HG03521 (cell line): ENCODE data around the gene CMTM3.
"Not testable (repeated sequence)": the region's sequence is repeated elsewhere in the genome, so short reads cannot be mapped to it uniquely, and the experiment has no call there.

Experiments used
- ATAC-seq: cut with Tn5 transposase; IDR thresholded peaks from one replicate; pipeline ENCODE4 v1.9.1; 2021; ENCODE audit warnings: mild to moderate bottlenecking, moderate library complexity; ENCODE audit not compliant: unreplicated experiment

Gene CMTM3

DNA sequence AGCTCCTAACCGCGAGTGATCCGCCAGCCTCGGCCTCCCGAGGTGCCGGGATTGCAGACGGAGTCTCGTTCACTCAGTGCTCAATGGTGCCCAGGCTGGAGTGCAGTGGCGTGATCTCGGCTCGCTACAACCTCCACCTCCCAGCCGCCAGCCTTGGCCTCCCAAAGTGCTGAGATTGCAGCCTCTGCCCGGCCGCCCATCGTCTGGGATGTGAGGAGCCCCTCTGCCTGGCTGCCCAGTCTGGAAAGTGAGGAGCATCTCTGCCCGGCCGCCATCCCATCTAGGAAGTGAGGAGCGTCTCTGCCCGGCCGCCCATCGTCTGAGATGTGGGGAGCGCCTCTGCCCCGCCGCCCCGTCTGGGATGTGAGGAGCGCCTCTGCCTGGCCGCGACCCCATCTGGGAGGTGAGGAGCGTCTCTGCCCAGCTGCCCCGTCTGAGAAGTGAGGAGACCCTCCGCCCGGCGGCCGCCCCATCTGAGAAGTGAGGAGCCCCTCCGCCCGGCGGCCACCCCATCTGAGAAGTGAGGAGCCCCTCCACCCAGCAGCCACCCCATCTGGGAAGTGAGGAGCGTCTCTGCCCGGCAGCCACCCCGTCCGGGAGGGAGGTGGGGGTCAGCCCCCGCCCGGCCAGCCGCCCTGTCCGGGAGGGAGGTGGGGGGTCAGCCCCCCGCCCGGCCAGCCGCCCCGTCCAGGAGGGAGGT is 26.2 kb downstream of the CMTM3 start:
- not testable (repeated sequence) for ATAC-seq

DNA sequence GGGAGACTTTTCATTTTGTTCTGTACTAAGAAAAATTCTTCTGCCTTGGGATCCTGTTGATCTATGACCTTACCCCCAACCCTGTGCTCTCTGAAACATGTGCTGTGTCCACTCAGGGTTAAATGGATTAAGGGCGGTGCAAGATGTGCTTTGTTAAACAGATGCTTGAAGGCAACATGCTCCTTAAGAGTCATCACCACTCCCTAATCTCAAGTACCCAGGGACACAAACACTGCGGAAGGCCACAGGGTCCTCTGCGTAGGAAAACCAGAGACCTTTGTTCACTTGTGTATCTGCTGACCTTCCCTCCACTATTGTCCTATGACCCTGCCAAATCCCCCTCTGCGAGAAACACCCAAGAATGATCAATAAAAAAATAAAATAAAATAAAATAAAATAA is 27.1 kb downstream of the CMTM3 start:
- ATAC-seq = not testable (repeated sequence)

DNA sequence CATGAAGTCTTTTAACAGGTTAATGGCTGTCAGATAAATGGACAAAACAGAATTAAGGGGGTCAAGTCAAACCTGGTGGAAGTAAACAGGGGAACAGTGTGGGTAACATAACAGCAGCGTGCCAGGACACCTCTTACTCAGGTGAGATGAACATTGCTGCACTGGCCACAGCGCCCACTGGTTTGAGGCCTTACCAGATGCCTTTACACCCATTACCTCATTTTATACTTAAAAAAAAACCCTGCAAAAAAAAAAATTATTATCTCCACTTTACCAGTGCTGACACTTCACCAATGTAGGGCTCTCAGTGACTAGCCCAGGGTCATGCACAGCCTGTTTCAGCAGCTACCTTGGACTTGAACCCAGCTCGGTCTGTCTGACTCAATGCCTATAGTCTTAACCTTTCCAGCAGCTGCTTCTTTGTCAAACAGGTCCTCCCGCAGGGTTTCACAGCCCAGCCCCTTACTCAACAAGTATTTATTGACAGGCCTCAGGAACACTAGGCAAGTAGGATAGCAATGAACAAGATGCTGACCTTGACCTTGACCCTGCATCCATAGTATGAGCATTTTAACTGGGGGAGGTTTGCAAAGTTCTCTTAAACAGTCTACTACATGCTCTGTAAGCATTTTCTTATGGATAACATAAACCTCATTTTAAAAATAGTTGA is 30.2 kb downstream of the CMTM3 start:
- no peak for ATAC-seq

DNA sequence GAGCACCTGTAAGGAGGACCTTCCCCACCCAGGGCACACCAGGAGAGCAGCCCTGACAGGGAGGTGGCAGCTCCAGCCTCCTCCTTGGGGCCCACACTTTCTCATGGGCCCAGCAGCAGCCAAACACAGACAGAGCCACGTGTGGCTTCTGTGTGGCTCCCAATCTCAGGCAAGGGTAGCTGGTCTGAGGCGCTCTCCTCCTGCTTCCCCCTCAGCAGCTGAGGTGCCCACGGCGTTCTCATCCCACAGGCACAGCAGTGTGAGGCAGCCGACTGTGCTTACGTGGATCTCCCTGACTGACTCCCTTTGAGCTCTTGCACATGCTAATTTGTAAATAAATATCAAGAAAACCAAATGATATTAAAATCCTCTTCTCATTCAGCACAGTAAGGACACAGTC is 30.9 kb downstream of the CMTM3 start:
- no peak for ATAC-seq

DNA sequence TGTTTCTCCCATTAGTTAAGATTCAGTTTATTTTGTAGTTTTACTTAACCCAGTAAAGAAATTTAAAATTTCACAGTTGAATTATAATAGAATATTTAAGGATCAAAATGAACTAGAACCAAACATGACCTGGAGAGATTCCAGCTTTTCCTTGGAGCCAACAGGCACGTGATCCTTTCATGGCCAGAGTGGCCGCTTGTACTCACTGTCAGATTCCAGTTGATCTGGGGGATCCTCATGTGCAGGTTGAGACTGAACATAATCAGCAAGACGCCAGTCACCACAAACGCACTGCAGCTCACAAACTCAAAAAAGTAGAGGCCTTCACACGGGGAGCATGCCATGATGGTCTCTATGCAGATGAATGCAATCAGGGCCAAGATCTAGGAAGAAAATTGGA is 31.7 kb downstream of the CMTM3 start:
- ATAC-seq = no peak

DNA sequence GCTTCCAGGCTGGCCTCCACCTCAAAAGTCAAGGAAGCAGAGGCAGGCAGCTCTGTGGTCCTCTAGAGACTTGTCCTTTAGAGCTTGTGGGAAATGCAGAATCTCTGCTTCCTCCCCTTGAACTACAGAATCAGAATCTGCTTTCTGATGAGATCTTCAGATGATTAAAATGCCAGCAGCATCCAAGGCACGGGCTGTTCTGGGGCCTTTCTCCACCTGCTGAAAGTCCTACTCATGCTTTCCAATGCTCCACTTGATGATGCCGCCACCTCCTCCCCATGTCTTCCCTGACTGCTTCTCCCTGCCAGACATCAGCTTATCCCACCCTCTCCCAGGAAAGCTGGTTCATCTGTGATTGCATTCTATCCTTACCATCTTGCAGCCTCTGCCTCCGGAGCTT is 33.3 kb downstream of the CMTM3 start:
- no peak for ATAC-seq

DNA sequence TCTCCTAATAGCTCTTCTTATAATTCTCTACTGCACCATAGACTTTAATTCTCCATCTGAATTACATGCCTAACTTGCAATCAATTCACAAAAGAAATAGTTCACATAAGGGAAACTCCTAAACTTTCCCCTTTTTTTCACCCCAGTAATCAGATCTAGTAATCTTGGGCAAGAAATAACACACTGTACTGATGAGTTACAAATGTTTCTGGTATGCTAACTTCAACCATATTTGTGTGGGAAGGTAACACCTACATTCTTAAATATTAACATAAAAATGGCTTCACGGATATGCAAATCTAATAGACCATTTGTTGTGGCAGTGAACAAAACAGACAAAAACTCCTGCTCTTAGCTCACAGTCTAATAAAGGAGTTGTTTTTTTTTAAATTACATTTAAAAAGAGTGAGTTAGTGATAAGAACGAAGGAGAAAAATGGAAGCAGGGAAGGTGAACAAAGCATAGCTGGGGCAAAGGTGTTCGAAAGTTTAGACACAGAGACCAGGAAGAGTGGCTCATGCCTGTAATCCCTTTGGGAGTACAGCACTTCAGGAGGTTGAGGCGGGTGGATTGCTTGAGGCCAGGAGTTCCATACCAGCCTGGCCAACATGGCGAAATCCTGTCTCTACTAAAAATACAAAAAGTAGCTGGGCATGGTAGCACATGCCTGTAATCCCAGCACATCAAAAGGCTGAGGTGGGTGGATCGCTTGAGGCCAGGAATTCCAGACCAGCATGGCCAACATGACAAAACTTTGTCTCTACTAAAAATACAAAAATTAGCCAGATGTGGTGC is 34.8 kb downstream of the CMTM3 start:
- ATAC-seq = no peak

DNA sequence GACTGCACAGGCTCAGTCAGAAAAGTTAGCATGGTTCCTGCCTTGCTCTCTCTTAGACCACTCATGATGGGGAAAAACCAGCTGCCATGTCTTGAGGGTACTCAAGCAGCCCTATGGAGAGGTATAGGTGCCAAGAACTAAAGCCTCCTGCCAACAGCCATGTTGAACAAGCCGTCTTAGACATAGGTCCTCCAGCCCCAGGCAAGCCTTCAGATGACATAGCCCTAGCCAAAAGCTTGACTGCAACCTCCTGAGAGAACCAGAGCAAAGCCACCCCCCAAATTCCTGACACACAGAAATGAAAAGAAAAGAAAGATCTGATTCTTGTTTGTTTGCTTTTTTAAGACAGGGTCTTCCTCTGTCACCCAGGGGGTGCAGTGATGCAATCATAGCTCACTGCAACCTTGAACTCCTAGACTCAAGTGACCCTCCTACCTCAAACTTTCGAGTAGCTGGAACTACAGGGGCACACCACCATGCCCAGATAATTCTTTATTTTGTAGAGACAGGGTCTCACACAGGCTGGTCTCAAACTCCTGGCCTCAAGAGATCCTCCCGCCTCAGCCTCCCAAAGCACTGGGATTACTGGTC is 36.3 kb downstream of the CMTM3 start:
- no peak for ATAC-seq

DNA sequence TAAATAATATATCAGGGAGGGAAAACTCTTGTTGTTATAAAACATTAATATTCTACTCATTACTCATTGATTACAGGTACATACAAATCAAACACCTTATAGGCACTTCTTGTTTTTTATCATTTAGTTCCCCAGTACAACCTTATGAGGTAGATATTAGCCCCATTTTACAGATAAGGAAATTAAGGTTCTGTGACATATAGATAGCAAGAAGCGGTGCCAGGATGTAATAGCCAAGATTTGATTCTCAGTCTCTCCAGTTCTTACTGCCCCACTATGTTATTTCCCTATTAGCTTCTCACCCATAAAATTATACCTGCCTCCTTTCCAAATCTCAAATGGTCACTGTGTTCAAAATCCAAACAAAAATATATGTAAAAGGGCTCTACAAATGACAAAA is 36.9 kb downstream of the CMTM3 start:
- no peak for ATAC-seq

DNA sequence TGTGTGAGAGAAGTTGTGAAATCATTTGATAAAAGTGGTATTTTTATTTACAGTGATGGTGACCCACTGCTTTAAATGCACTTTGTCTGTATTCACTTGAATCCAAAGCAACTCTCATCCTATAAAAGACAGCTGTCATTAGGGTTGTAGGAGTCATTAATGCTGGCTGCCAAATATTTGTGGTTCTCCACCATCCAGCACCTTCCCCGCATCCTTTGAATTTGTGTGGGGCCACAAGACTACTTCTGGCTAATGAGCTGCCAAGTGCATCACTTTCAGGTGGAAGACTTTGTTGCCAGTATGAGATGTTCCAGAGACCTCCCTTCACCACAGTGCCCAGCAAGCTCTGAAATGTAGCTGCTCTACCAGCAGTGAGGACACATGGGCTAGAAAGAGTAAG is 43.4 kb downstream of the CMTM3 start:
- ATAC-seq = no peak

DNA sequence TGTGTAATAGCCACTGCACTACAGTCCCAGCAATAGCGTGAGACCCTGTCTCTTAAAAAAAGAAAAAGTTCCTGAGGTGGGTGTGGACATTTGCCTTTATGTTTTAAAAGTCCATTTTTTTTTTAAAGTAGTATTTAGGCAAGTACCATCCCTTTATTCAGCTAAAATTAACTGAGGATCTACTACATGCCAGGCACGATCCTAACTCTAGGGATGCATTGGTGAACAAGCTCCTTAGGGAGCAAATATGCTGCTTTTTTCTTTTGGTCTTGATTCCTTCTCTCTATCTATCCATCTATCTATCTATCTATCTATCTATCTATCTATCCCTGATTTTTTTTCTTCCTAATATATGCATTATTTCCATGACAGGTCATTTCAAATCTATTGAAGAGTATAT is 44.7 kb downstream of the CMTM3 start:
- no peak for ATAC-seq

DNA sequence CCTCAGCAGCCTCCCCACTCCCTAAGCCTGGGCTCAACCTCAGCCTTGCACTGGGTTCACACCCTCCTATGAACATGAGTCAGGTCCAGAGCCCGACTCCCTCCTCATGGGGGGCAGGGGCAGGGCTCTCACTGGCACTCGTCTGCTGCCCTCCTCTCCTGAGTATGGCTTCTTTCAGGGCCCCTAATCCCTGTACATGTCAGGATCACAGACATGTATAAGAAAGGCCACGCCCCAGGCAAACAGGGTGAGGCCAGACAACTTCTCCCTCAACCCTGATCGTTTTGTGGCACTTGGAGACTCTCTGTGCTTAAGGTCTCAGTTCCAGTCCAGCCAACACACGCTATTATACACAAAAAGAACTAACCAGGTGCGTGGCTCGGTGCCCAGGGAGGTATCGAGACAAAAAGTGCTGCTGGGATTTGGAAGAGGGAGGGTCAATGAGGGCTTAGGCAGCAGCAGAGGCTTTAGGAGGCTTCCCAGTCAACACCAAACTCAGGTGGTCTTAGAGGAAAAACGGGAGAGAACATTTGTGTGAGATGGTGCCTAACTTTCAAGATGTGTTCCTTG is 45.2 kb downstream of the CMTM3 start:
- no peak for ATAC-seq

DNA sequence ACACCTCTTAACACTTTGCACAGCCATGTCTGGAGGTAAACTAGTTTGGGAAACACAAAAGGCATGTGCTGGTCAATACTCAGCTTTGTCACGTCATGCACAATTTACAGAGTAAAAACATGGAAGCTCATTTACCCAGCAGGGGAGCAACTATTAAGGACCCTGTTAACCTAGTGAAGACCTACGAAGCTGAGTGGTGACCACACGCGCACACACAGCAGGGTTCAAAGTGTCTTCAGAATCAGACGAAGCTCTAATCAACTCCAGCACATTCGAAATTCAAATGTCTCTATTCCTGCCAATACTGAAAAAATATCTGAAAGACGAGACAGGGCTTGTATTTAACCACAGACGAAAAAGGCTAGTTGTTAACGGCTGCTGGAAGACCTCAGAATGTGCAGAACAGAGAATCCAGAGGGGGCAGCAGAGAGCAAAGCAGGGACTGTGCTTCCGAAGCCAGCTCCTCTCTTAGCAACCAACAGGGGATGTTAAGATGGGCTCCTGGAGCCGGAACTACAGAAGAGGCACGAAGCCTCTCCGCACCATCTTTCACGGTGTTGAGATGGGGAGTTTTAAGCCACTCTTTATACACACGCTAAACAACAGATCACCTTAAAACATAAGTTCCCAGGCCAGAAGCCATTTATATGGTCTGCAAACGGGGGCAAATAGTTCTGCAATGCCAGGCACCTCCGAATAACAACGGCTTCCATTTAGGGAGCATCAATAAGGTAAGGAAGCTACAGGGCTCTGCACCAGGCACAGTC is 46.4 kb downstream of the CMTM3 start:
- no peak for ATAC-seq

DNA sequence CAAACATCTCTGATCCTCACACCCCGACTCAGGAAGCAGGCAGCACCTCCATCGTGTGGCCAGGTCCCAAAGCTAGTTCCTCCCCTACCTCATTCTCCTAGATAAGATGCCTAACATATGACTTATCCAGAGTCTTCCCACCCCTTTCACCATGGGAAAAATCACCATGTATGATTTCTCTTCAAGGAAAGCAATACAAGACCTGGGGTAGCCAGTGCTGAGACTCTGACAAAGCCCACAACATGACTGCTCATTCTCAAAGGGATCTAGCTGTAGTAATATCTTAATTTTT is 46.9 kb downstream of the CMTM3 start:
- no peak for ATAC-seq

DNA sequence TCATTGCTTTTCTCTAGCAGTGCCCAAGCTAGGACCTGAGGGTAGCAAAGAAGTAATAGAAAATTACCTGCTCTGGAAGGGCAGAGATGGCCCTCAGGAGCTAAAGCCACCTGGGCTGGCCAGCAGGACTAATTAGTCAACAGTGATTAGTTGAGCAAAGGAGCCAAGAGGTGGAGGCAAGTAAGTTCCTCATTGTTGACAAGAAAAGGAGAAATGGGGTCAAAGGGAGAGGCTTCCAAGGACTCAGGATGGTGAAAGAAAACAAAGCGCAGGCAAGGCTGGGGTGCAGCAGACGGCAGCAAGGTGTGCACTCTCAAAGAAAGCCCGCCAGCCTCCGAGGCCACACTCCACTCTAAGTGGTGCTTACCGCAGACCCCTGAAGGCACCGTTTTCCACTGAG is 47.5 kb downstream of the CMTM3 start:
- no peak for ATAC-seq

DNA sequence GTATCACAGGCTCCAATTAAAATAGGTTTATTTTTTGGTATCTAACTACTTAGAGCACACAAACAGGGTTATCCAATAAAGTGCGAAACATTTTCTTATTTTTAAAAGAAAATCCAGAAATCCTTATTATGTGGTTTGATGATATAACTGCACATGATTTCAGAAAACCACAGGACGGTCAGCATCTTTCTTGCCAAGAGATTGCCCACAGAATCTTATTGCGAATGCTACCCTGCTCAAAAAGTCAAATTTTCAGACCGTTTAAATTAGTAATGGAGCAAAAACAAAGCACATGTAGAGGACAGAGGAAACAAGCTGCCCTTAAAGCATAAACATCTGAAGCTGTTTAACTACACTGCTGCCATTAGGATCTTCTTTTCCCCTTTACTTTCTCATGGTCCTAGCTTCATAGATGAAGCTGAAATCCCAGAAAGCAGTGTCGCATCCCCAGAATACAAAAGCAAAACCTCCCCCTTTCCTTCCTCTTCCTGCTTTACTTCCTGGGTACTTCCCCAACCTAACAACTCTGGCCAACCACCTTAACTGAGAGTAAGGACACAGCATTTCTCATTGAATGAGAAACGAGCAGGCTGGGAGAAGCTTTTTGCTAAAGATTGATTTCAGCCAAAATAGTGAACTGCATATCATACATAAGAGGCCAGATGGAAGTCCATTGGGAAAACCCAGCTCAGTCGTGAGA is 48.3 kb downstream of the CMTM3 start:
- ATAC-seq = no peak

DNA sequence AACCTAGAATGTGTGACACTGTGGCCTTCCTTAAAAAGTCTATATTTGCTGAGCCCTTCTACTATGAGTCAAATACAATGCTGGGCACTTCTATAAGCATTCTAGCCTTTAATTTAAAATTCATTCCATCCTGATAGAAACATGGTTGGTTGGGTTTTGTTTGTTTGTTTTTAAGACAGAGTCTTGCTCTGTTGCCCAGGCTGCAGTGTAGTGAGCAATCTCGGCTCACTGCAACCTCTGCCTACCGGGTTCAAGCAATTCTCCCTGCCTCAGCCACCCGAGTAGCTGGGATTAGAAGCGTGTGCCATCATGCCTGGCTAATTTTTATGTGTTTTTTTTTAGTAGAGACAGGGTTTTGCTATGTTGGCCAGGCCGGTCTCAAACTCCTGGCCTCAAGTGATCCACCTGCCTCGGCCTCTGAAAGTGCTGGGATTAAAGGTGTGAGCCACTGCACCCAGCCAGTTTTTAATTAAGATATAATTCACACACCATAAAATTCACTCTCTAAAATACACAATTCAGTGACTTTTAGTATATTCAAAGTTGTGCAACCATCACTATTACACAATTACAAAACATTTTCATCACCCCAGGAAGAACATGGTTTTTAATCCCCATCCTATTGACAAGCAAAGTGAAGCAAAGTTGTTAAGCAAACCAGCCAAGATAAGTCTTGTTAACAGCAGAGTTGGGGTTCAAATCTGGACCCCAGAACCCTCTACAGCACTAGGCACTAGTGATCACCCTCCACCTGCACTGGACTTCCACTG is 49.3 kb downstream of the CMTM3 start:
- no peak for ATAC-seq

DNA sequence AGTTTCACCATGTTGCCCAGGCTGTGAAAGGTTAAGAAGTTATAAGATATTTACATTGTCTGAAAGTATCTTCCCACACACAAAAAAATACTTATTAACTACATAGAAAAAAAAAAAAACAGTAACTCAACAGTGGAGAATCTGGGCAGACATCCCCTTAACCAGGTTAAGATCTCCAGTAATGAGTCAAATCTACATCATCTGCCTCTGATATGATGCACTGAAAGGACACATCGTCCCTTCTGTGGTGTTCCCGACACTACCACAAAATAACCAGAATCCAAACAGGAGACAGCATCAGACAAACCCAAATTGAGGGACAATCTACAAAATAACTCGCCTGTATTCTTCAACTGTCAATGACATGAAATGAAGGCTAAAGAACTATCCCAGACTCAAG is 52.0 kb downstream of the CMTM3 start:
- ATAC-seq = no peak

DNA sequence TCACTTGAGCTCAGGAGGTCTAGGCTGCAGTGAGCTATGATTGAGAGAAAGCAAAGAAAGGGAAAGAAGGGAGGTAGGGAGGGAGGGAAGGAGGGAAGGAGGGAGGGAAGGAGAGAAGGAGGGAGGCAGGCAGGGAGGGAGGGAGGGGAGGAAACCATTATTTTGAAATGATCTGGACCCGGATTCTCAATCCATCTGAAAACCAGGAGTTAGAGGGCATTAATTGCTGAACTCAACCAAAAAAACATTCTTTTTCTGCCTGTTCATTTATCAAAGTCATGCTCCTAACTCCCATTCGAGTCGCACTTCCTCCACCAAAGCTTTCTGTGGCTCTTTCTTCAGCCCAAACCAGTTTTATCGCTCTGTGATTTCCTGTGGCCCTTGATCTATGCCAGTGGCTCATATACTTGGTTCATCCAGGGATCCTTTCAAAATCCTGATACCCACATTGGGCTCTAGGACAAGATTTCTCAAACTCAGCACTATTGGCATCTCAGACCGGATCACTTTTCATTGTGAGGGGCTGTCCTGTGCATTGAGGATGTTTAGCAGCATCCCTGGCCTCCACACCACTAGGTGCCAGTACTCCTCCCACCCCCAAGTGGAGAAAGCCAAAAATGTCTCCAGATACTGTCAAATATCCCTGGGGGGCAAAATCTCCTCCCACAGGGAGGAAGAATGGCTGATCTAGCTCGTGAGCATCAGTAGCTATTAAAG is 53.8 kb downstream of the CMTM3 start:
- no peak for ATAC-seq
